HL-60 (cell line): Measurements from ENCODE around the gene LRRC53.

Experiments
- DNase-seq, 2 experiments: peaks; one replicate each; pipeline ENCODE4 v3.0.0-alpha.2; 2010 to 2020; ENCODE audit warnings: low read depth in 1 of 2, low spot score in 1 of 2
- H3K27ac ChIP-seq: fragments of 250-450 bp; sonication (Bioruptor Pico); replicated peaks from 2 replicates; pipeline ENCODE4 v1.5.1; 2020; ENCODE audit warnings: mild to moderate bottlenecking, moderate library complexity
- H3K27me3 ChIP-seq: fragments of 250-450 bp; sonication (Bioruptor Pico); 2 replicates; pipeline ENCODE4 v1.5.1; 2021; ENCODE audit warnings: mild to moderate bottlenecking, moderate library complexity; ENCODE audit not compliant: insufficient read depth, poor library complexity, severe bottlenecking
- H3K4me3 ChIP-seq: replicated peaks from 2 replicates; pipeline ENCODE4 v1.5.1; 2011; ENCODE audit warnings: mild to moderate bottlenecking, control low read depth, low read length; ENCODE audit not compliant: insufficient read depth
- CTCF ChIP-seq: IDR thresholded peaks from one replicate; pipeline ENCODE4 v1.5.1; 2011; ENCODE audit warnings: low read length, control low read depth, inconsistent platforms; ENCODE audit not compliant: insufficient read depth
- GABPA ChIP-seq: IDR thresholded peaks from 2 replicates; pipeline ENCODE4 v1.6.1; 2012; ENCODE audit warnings: low read depth
- POLR2AphosphoS5 ChIP-seq: IDR thresholded peaks from 2 replicates; pipeline ENCODE4 v1.6.1; 2012; ENCODE audit warnings: low read depth
- REST ChIP-seq: IDR thresholded peaks from 2 replicates; pipeline ENCODE4 v1.6.1; 2012; ENCODE audit warnings: low read depth; ENCODE audit not compliant: insufficient replicate concordance
- SPI1 ChIP-seq: IDR thresholded peaks from 2 replicates; pipeline ENCODE4 v1.6.1; 2012; ENCODE audit warnings: low read depth, mild to moderate bottlenecking, borderline replicate concordance

Gene LRRC53

GRCh38 chr1:74452035-74452434 is 60.4 kb downstream of the LRRC53 start:
- DNase-seq, result no peak
- TF ChIP-seq GABPA (no peak), POLR2AphosphoS5 (no peak), CTCF (no peak), REST (no peak), SPI1 (no peak)
- no peak overlapping the region for H3K4me3 ChIP-seq
- H3K27me3 ChIP-seq, result no peaks in the 10 kb centered on the region
- no peak overlapping the region for H3K27ac ChIP-seq

- no peak overlapping the region for H3K27ac ChIP-seq
Measured at GRCh38 chr1:74437035-74437434, 75.4 kb downstream of the LRRC53 start.

GRCh38 chr1:74436078-74436477 is 76.3 kb downstream of the LRRC53 start:
- no peaks in the 10 kb centered on the region for H3K27me3 ChIP-seq
- no peak overlapping the region for H3K27ac ChIP-seq
- no peak for DNase-seq
- no peak overlapping the region for H3K4me3 ChIP-seq
- TF ChIP-seq GABPA, result no peak
- no peak for TF ChIP-seq SPI1
- no peak for TF ChIP-seq CTCF
- TF ChIP-seq POLR2AphosphoS5, result no peak
- no peak for TF ChIP-seq REST

More at GRCh38 chr1:74437035-74437434, 75.4 kb downstream of the LRRC53 start:
- H3K4me3 ChIP-seq, result no peak overlapping the region
- no peaks in the 10 kb centered on the region for H3K27me3 ChIP-seq
- DNase-seq, result no peak
- TF ChIP-seq POLR2AphosphoS5 (no peak), GABPA (no peak), REST (no peak), CTCF (no peak), SPI1 (no peak)
